Raji (cell line): ENCODE measurements around the gene ABCA3.

ENCODE experiments used
- POLR2A ChIP-seq: IDR thresholded peaks from 2 replicates; pipeline ENCODE4 v1.6.1; 2011; ENCODE audit warnings: low read depth, low read length, control low read depth; ENCODE audit not compliant: insufficient read depth

The ABCA3 gene

GRCh38 chr16:2297506-2297860, 43.0 kb downstream of the ABCA3 start:
- TF ChIP-seq POLR2A = no peak

- no peak for TF ChIP-seq POLR2A
Observed at GRCh38 chr16:2296661-2297505, 43.6 kb downstream of the ABCA3 start.

- TF ChIP-seq POLR2A = no peak
Observed at GRCh38 chr16:2295056-2295798, 45.3 kb downstream of the ABCA3 start.

GRCh38 chr16:2292221-2292620, 48.3 kb downstream of the ABCA3 start:
- TF ChIP-seq POLR2A = no peak

- TF ChIP-seq POLR2A = no peak
Observed at GRCh38 chr16:2289282-2289681, 51.2 kb downstream of the ABCA3 start.

- TF ChIP-seq POLR2A = no peak
Observed at GRCh38 chr16:2288726-2289125, 51.8 kb downstream of the ABCA3 start.

- no peak for TF ChIP-seq POLR2A
Observed at GRCh38 chr16:2287916-2288547, 52.5 kb downstream of the ABCA3 start.

- TF ChIP-seq POLR2A = no peak
Observed at GRCh38 chr16:2286550-2286949, 54.0 kb downstream of the ABCA3 start.

GRCh38 chr16:2285731-2286191, 54.8 kb downstream of the ABCA3 start:
- no peak for TF ChIP-seq POLR2A

- TF ChIP-seq POLR2A = no peak
Observed at GRCh38 chr16:2284797-2285576, 55.5 kb downstream of the ABCA3 start.

GRCh38 chr16:2284001-2284770, 56.3 kb downstream of the ABCA3 start:
- TF ChIP-seq POLR2A = no peak

GRCh38 chr16:2282866-2283555, 57.5 kb downstream of the ABCA3 start:
- no peak for TF ChIP-seq POLR2A

GRCh38 chr16:2282262-2282661, 58.3 kb downstream of the ABCA3 start:
- TF ChIP-seq POLR2A = no peak

- TF ChIP-seq POLR2A = no peak
Observed at GRCh38 chr16:2280981-2281542, 59.5 kb downstream of the ABCA3 start.

- TF ChIP-seq POLR2A = no peak
Observed at GRCh38 chr16:2280461-2280860, 60.1 kb downstream of the ABCA3 start.
